Measurements from ENCODE around the gene TSC22D1.

DNA sequence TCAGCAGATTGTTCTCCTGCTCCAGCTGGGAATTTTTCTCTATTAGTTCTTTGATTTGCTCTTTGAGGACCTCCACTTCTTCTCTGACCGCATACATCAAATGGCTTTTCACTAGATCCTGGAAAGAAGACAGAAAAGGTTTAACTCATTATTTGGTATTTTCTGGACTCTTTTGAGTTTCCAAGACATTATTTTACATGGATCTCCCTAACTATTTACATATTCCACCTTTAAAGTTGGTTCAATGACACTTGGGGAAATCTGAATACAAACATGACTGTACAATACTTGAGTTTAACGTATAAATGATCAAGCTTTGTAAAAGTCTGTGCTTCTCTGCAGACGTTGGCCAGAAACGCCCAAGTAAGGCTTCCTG, 141.4 kb downstream of the TSC22D1 start:
- TF ChIP-seq, protein P1, sequence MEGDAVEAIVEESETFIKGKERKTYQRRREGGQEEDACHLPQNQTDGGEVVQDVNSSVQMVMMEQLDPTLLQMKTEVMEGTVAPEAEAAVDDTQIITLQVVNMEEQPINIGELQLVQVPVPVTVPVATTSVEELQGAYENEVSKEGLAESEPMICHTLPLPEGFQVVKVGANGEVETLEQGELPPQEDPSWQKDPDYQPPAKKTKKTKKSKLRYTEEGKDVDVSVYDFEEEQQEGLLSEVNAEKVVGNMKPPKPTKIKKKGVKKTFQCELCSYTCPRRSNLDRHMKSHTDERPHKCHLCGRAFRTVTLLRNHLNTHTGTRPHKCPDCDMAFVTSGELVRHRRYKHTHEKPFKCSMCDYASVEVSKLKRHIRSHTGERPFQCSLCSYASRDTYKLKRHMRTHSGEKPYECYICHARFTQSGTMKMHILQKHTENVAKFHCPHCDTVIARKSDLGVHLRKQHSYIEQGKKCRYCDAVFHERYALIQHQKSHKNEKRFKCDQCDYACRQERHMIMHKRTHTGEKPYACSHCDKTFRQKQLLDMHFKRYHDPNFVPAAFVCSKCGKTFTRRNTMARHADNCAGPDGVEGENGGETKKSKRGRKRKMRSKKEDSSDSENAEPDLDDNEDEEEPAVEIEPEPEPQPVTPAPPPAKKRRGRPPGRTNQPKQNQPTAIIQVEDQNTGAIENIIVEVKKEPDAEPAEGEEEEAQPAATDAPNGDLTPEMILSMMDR (IDR thresholded peaks at IDR 0.05) = no peak
- no peak for TF ChIP-seq POLR2A (IDR thresholded peaks at IDR 0.05)
- TF ChIP-seq EP300 (IDR thresholded peaks at IDR 0.05) = no peak
